Inflammatory macrophage (primary cell): ENCODE data around the gene PTPRG.

Experiments used
- DNase-seq, 2 donors: peaks; one replicate each; pipeline ENCODE4 v3.0.0-alpha.2; 2020 to 2022

Gene PTPRG

DNA sequence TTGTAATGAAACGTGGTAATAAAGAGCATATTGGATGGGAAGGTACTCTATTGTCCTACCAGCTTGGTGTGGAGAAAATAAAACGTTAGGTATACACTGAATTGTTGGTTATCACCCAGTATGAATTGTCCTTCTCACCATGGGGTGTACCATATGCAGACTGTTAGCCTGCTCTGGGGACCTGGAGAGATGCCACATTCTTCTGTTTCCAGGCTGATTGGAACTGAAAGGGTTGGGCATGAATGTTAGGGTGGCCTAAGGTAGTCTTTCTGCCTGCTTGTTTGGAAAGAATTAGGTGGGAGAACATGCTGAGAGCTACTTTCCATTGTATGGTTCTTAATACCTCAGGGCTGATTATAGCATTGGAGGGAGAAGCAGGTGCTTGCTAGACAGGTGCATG, 340.6 kb downstream of the PTPRG start:
- DNase-seq = no peak

- no peak for DNase-seq
Measured at GRCh38 chr3:61903074-61903473, 341.7 kb downstream of the PTPRG start.

- no peak for DNase-seq
Measured at GRCh38 chr3:61903931-61904657, 342.7 kb downstream of the PTPRG start.

DNA sequence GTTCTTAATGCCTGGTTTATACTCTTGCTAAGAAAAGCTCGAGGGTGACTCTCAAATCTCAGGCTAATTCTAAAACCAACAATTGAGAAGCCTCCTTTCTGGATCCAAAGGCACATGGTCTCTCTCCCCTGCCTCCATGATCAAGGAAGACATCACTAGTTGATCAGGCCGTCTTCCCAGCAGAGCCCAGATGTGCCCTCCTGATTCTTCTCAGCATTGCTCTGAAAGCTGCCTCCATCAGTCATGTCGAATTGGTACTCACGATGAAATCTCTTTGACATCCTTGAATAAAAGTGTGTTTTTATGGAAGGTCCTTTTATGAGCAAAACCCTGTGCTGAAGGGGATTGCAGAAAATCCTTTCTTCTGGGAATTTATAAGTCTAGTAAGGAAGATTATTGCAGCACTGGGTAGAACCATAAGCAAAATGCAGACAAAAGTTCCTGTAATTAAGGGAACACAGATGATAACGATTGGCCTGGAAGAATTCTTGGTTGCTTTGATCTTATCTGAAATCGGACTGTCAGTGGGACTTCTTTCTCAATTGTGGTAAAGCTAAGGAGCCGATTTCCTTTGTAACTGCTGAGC, 345.9 kb downstream of the PTPRG start:
- DNase-seq = no peak

DNA sequence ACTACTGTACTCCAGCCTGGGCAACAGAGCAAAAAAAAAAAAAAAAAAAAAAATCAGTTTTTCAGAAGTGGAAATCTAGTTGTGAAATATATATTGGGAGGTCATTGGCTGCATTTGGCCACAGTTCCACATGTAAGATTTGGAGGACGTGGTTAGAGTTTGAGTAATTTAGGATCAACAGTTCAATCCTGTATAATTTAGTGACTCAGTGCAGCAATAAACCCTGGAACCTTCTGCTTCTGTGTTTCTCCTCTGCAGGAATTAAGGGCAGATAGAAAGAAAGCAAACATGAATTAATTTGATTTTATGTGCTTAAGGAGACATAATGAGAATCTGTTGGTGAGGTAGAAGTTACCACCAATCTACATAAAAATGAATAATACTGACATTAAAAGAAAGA, 347.0 kb downstream of the PTPRG start:
- no peak for DNase-seq

DNA sequence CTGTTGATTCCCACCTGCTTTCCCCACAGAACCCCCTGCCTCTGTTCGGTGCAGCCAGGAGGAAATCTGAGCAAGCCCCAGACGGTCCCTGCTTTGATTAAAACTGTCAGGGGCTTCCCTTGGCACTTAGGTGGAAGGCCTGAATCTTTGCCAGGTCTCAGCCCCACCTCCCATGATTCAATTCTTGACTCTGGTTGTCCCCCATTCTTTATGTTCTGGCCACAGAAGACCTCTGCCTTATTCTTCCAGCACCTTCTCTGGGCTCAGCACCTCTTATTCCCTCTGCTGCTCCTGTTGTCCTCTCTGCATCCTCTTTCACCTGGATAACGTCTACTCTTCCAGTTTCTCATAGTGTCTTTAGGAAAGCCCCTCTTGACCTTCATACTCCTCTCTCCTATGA, 349.4 kb downstream of the PTPRG start:
- no peak for DNase-seq

DNA sequence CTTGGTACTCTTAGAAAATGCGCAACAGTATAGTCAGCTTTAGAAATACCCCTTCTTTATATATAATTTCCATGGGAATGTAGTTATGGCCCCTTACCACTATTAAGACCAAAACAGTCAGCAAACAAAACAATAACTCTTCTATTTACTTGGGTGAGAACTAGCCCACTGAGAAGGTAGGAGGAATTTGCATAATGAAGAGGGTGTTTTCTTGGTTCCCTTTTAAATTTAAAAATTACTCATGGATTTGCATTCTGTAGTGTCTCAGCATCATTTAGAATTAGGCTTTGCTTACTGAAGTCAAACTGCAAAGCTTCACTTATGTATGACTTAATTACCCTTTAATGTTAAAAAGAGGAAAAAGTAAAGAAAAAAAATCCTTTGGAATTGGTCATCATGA, 350.8 kb downstream of the PTPRG start:
- DNase-seq = no peak

GRCh38 chr3:61913701-61914100, 352.3 kb downstream of the PTPRG start:
- no peak for DNase-seq

DNA sequence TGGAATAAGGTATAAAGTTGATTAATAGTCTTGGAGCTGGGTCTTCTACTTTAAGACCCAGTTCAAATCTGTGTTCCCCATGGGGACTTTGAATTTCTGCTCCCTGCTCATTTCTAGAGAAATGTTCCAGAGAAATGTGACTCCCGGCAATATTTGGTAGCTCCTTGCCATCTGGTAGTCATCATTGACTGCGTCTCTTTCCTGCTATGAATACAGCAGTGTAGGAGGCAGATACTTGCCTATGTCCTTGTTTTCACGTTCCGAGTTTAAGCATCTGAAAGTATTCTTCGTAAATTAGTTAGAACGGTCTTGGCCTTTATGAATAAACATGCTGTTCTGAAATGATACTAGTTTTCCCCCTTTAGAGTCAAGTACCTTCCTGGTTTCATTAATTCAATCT, 352.9 kb downstream of the PTPRG start:
- DNase-seq = no peak

DNA sequence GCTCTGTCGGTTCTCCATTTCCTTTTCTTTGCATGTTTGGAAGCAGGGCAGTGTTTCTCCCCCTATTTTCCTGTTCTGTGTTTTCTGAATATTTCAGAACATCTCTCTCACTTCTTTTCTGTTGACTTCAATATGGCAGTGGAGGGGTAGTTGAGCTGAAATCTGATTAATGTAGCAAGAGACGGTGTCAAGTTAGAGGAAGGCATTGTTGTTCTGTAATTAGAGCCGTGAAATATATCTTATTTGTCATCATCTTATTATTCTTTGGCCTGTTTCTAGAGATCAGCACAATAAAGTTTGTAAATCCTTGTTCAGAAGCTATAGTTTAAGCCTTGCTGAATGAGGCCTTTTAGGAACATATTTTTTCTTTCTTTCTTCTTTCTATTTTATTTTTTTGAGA, 353.9 kb downstream of the PTPRG start:
- no peak for DNase-seq

- DNase-seq = no peak
Measured at GRCh38 chr3:61919371-61919770, 358.0 kb downstream of the PTPRG start.

GRCh38 chr3:61922118-61922517, 360.7 kb downstream of the PTPRG start:
- DNase-seq = no peak

- DNase-seq = no peak
Measured at GRCh38 chr3:61924090-61924735, 362.8 kb downstream of the PTPRG start.

DNA sequence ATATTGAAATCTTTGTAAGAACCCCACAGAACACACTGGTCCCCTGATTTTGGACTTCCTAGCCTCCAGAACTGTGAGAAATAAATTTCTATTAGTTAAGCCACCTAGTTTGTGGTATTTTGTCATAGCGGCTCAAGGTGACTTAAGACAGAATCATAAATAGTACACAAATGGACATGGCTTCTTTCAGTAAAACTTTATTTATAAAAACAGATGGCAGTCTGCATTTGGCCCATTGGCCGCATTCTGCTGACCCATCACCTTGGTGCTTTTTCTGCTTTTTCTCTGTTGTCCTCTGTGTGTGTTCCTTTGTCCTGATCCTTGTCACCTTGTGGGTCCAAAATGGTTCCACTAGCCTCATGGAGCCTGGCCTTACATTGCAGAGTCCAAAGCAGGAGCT, 363.6 kb downstream of the PTPRG start:
- DNase-seq = no peak

- no peak for DNase-seq
Measured at GRCh38 chr3:61925721-61926120, 364.4 kb downstream of the PTPRG start.

DNA sequence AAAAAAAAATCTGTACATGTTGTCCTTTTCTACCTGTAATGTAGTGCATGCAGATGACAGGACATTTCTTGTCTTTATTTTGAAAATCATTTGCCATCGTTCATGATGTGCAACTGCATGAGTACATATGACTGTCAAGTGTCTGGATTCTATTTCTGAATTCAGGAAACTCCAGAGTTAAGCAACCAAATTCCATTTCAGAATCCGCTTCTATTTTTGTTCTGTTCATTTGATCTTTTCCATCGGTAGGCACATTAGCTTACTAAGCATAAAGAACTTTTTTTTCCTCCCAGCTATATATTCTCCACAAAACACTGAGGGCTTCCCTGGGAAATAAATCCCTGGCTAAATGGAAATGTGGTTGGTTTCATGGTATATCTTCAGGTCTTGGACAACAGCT, 365.6 kb downstream of the PTPRG start:
- DNase-seq = no peak

DNA sequence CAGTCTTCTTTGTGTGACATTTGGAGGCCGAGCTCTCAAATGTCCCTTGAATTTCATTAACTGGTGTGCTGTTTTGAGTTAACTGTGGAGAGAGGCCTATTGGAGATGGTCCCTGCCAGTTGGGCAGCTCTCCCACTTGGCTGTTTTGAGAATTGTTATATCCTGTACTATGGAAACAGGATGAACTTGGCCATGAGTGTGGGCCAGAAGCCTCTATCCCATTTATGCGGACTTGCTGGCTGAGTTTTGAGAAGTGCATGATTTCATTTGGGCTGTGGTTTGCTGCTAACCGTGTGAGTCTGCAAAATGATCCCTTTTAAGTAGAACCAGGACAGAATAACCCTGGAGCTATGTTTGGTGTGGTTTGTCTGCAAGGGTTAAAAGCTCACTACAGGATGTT, 366.0 kb downstream of the PTPRG start:
- DNase-seq = no peak

GRCh38 chr3:61928039-61928438, 366.7 kb downstream of the PTPRG start:
- DNase-seq = no peak

GRCh38 chr3:61928776-61929314, 367.5 kb downstream of the PTPRG start:
- DNase-seq = no peak

- no peak for DNase-seq
Measured at GRCh38 chr3:61929617-61930016, 368.2 kb downstream of the PTPRG start.

DNA sequence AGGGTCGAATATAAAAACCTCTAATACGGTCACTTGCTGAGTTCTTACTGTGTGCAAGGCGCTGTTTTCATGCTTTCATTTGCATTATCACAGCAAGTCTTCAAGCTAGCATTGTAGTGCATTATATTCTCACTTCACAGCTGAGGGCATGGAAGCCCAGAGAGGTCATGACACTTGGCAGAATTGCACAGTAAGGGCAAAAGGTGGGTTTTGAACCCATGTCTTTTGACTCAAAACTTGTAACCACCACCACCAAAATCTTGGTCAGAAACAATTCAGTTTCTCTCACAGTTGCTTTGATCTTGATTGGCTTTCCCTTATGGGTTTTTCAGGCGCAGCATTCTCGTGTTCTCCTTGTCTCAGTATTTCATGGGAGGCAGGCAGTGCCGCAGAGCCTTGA, 371.1 kb downstream of the PTPRG start:
- no peak for DNase-seq

- DNase-seq = no peak
Measured at GRCh38 chr3:61933798-61934504, 372.6 kb downstream of the PTPRG start.

DNA sequence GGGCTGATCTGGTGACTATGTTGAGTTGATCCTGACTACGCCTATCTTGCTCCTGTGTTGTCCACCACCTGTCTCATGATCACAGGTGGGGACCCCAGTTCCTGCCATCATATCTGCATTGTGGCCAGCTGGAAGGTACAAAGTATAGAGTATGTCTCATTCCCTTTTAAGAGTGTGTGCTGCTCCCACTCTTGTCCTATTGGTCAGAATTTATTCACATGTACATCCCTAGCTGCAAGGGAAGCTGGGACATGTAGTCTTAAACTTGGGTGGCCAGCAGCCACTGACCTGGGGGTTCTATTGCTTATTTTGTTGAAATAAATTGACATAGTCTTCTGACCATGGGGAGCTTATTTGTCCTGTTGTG, 373.1 kb downstream of the PTPRG start:
- no peak for DNase-seq
